Hepatocyte (in vitro differentiated cells): ENCODE results near the gene SLC66A1.

Experiments used
- EZH2phosphoT487 ChIP-seq: fragments of 200-600 bp; sonication (generic); IDR thresholded peaks from one replicate; pipeline ENCODE4 v1.6.1; 2018; ENCODE audit warnings: antibody characterized with exemption, mild to moderate bottlenecking, low read depth, moderate library complexity; ENCODE audit not compliant: unreplicated experiment, severe bottlenecking
- TF ChIP-seq, protein P1 (sequence below): fragments of 200-600 bp; sonication (generic); IDR thresholded peaks from 2 replicates; pipeline ENCODE4 v1.5.1; 2016; ENCODE audit warnings: antibody characterized with exemption, mild to moderate bottlenecking; ENCODE audit not compliant: poor library complexity

DNA sequence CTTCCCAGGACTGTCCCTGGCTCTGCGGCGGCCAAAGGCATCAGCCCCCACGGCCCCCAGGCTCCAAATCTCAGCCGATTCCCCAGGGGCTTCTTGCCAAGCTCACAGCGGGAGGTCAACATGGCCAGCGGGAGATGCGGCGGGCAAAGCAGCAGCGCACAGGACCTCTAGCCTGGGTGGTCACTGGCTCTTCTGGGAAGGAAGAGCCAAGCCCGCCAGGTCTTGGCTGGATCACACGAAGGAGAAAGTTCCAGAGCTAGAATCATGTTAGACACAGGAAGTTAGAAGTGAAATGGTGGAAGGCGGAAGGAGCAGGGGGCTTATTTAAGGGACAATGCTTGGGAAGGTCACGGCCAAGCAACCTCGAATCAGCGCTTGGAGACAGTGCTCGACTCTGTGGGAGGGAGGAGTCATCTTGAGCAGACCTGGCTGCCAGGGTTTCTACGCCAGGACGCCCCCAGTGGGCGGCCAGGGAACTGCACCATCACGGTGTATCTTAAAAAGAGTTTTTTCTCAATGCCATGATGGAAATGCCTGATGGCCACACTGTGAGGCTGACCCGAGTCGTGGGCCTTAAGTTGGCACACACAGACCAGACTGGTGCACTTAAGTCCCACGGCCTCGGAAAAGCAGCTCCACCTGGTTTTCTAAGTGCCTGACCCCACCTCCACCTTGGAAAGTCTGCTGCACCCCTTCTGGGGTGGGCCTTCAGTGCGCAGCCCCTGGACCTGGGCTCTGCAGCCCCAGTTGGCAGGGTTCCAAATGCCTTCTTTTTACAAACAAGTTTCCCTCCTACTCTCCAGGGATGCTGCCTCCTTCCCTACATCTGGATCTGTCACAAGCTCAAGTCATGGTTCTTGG lies 29.3 kb downstream of the SLC66A1 start:
- TF ChIP-seq, protein P1, sequence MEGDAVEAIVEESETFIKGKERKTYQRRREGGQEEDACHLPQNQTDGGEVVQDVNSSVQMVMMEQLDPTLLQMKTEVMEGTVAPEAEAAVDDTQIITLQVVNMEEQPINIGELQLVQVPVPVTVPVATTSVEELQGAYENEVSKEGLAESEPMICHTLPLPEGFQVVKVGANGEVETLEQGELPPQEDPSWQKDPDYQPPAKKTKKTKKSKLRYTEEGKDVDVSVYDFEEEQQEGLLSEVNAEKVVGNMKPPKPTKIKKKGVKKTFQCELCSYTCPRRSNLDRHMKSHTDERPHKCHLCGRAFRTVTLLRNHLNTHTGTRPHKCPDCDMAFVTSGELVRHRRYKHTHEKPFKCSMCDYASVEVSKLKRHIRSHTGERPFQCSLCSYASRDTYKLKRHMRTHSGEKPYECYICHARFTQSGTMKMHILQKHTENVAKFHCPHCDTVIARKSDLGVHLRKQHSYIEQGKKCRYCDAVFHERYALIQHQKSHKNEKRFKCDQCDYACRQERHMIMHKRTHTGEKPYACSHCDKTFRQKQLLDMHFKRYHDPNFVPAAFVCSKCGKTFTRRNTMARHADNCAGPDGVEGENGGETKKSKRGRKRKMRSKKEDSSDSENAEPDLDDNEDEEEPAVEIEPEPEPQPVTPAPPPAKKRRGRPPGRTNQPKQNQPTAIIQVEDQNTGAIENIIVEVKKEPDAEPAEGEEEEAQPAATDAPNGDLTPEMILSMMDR = peak; percentile 61
- no peak for TF ChIP-seq EZH2phosphoT487
